Loucy (cell line): ENCODE measurements around the gene SYNDIG1.

Source experiments
- H2AFZ ChIP-seq: fragments of 200-600 bp; sonication (generic); 2 replicates; pipeline ENCODE4 v1.6.0; 2016; ENCODE audit warnings: antibody characterized with exemption, mild to moderate bottlenecking, low read length, moderate library complexity
- H3F3A ChIP-seq: fragments of 200-600 bp; 2 replicates; pipeline ENCODE4 v1.6.0; 2016; ENCODE audit warnings: antibody characterized with exemption, low read depth, mild to moderate bottlenecking
- H3K27me3 ChIP-seq: fragments of 200-600 bp; sonication (generic); 2 replicates; pipeline ENCODE4 v1.6.1; 2014; ENCODE audit warnings: low read length, mild to moderate bottlenecking; ENCODE audit not compliant: insufficient read depth, poor library complexity, severe bottlenecking
- H3K36me3 ChIP-seq: fragments of 200-600 bp; sonication (generic); 2 replicates; pipeline ENCODE4 v1.6.1; 2016; ENCODE audit warnings: low read length; ENCODE audit not compliant: insufficient read depth
- H3K4me1 ChIP-seq: fragments of 200-600 bp; sonication (generic); 2 replicates; pipeline ENCODE4 v1.5.1; 2014; ENCODE audit warnings: low read length, mild to moderate bottlenecking; ENCODE audit not compliant: insufficient read depth, poor library complexity, severe bottlenecking
- H3K4me2 ChIP-seq: fragments of 200-600 bp; sonication (generic); 2 replicates; pipeline ENCODE4 v1.6.0; 2014; ENCODE audit warnings: antibody characterized with exemption, low read length, low read depth, mild to moderate bottlenecking; ENCODE audit not compliant: poor library complexity, severe bottlenecking
- H3K4me3 ChIP-seq: fragments of 200-600 bp; sonication (generic); 2 replicates; pipeline ENCODE4 v1.5.1; 2014; ENCODE audit warnings: low read length, mild to moderate bottlenecking, mixed read lengths; ENCODE audit not compliant: poor library complexity, severe bottlenecking
- H3K79me2 ChIP-seq: fragments of 200-600 bp; sonication (generic); 2 replicates; pipeline ENCODE4 v1.6.1; 2014; ENCODE audit warnings: low read length; ENCODE audit not compliant: insufficient read depth
- H3K9ac ChIP-seq: fragments of 200-600 bp; sonication (generic); 2 replicates; pipeline ENCODE4 v1.6.0; 2014; ENCODE audit warnings: mild to moderate bottlenecking, low read depth, low read length, moderate library complexity; ENCODE audit not compliant: poor library complexity, severe bottlenecking
- H3K9me2 ChIP-seq: fragments of 200-600 bp; sonication (generic); replicated peaks from 2 replicates; pipeline ENCODE4 v1.6.1; 2016; ENCODE audit warnings: low read depth, low read length, mixed read lengths
- H3K9me3 ChIP-seq: fragments of 200-600 bp; sonication (generic); 2 replicates; pipeline ENCODE4 v1.6.1; 2014; ENCODE audit warnings: mild to moderate bottlenecking, antibody characterized with exemption, low read length, low read depth; ENCODE audit not compliant: insufficient read depth
- H4K20me1 ChIP-seq: fragments of 200-600 bp; sonication (generic); 2 replicates; pipeline ENCODE4 v1.6.0; 2014; ENCODE audit warnings: antibody characterized with exemption, low read length, mild to moderate bottlenecking; ENCODE audit not compliant: insufficient read depth, poor library complexity, severe bottlenecking
- EZH2phosphoT487 ChIP-seq: fragments of 200-600 bp; IDR thresholded peaks from 2 replicates; pipeline ENCODE4 v1.6.1; 2018; ENCODE audit warnings: antibody characterized with exemption, mild to moderate bottlenecking, moderate library complexity, borderline replicate concordance
- TF ChIP-seq, protein P1 (sequence below): fragments of 200-600 bp; sonication (generic); conservative IDR thresholded peaks from 2 replicates; pipeline ENCODE4 v1.5.1; 2014; ENCODE audit warnings: mild to moderate bottlenecking, antibody characterized with exemption, low read length

Gene SYNDIG1

DNA sequence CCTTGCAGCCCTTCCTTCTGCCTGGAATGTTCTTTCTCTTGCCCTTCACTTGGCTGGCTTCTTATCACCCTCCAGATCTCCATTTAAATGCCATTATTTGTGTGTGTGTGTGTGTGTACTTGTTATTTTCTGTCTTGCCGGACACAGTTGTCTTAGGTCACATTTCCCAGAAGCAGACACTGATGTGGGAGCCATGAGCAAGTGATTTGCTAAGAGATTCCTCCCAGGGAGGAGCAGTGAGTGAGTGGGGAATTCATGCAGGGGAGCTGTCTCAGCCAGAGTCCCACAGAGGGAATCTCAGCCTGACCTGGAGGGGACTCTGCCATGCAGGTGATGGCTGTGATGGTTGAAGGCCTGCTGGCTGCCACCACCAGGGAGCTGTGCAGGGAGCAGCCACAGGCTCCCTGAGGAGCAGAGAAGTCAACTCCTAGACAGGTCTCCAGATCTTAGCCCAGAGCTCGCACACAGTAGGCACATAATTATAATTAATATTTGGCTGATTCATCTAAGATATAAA, 96.5 kb downstream of the SYNDIG1 start:
- Histone ChIP-seq H3K9ac (no peak overlapping the region), H3K9me2 (no peaks in the 10 kb centered on the region), H3K36me3 (no peaks in the 10 kb centered on the region), H3K4me3 (no peak overlapping the region), H3K4me1 (no peaks in the 10 kb centered on the region), H3K9me3 (peaks cover 4% of the 10 kb centered on the region; the same call in 1 of the 2 replicates), H3K4me2 (no peak overlapping the region), H4K20me1 (no peaks in the 10 kb centered on the region), H3K27me3 (no peaks in the 10 kb centered on the region), H3F3A (no peaks in the 10 kb centered on the region), H3K79me2 (no peaks in the 10 kb centered on the region), H2AFZ (no peak overlapping the region)
- no peak for TF ChIP-seq EZH2phosphoT487
- TF ChIP-seq, protein P1, sequence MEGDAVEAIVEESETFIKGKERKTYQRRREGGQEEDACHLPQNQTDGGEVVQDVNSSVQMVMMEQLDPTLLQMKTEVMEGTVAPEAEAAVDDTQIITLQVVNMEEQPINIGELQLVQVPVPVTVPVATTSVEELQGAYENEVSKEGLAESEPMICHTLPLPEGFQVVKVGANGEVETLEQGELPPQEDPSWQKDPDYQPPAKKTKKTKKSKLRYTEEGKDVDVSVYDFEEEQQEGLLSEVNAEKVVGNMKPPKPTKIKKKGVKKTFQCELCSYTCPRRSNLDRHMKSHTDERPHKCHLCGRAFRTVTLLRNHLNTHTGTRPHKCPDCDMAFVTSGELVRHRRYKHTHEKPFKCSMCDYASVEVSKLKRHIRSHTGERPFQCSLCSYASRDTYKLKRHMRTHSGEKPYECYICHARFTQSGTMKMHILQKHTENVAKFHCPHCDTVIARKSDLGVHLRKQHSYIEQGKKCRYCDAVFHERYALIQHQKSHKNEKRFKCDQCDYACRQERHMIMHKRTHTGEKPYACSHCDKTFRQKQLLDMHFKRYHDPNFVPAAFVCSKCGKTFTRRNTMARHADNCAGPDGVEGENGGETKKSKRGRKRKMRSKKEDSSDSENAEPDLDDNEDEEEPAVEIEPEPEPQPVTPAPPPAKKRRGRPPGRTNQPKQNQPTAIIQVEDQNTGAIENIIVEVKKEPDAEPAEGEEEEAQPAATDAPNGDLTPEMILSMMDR: no peak

DNA sequence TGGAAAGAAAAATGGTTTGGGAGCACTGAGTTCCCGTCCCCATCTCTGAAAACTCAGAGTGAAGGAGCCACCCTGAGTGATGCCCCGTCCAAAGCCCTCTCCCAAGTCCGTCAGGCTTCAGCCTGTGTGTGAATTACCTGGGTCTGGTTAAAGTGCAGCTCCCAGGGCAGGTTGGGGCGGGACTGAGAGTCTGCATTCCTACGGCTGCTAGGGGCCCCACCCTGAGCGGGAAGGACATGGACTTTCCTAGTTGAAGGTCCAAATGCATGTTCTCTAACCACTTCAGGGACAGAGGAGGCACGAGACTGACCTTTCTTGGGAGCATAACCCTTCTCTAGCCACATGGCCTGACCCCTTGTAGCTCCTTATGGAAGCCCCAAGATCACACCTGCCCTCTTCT, 97.2 kb downstream of the SYNDIG1 start:
- TF ChIP-seq EZH2phosphoT487: no peak
- TF ChIP-seq, protein P1: no peak
- Histone ChIP-seq H2AFZ (no peak overlapping the region), H3K27me3 (no peaks in the 10 kb centered on the region), H3K9me3 (peaks cover 4% of the 10 kb centered on the region; the same call in 1 of the 2 replicates), H3K9ac (no peak overlapping the region), H3K36me3 (no peaks in the 10 kb centered on the region), H3K4me3 (no peak overlapping the region), H4K20me1 (no peaks in the 10 kb centered on the region), H3F3A (no peaks in the 10 kb centered on the region), H3K4me1 (no peaks in the 10 kb centered on the region), H3K9me2 (no peaks in the 10 kb centered on the region), H3K79me2 (no peaks in the 10 kb centered on the region), H3K4me2 (no peak overlapping the region)

DNA sequence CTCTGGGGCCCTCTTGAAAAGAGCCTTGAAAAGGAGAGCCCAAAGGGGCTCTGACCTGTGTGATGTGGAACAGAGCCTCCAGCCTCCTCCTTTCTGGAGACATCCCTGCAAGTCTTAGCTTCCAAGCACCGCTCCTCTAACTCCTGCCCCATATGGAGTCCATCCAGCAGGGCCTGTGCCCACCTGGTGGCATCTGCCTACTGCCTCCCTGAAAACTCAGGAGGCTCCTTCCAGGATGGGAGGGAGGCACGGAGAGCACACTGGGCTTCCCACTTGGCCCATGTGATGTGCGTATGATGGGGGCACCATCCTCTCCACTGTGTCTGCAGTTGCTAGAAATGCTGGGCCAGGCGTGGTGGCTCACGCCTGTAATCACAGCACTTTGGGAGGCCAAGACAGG, 98.1 kb downstream of the SYNDIG1 start:
- no peaks in the 10 kb centered on the region for H3K36me3 ChIP-seq
- no peaks in the 10 kb centered on the region for H4K20me1 ChIP-seq
- no peaks in the 10 kb centered on the region for H3K4me1 ChIP-seq
- H3K4me3 ChIP-seq: no peak overlapping the region
- H3K79me2 ChIP-seq: no peaks in the 10 kb centered on the region
- no peaks in the 10 kb centered on the region for H3F3A ChIP-seq
- no peak overlapping the region for H3K9ac ChIP-seq
- peaks cover 4% of the 10 kb centered on the region; the same call in 1 of the 2 replicates for H3K9me3 ChIP-seq
- no peak overlapping the region for H2AFZ ChIP-seq
- no peaks in the 10 kb centered on the region for H3K27me3 ChIP-seq
- H3K4me2 ChIP-seq: no peak overlapping the region
- H3K9me2 ChIP-seq: no peaks in the 10 kb centered on the region
- no peak for TF ChIP-seq EZH2phosphoT487
- TF ChIP-seq, protein P1: no peak
